Colonic mucosa (tissue), 4 donors: ENCODE data around the gene TNS2. TPM values are rescaled to one million over a fixed set of nuclear protein-coding genes. Genes with fewer than 3 reads are reported as not detected.

Source experiments
- DNase-seq: peaks from one replicate; pipeline ENCODE4 v3.0.0-alpha.2; 2020
- H3K27ac ChIP-seq: fragments of 200-600 bp; one replicate; pipeline ENCODE4 v1.8.0; 2021
- H3K27me3 ChIP-seq: fragments of 200-600 bp; one replicate; pipeline ENCODE4 v1.8.0; 2021
- H3K36me3 ChIP-seq: fragments of 200-600 bp; one replicate; pipeline ENCODE4 v1.8.0; 2021
- H3K4me1 ChIP-seq: fragments of 200-600 bp; one replicate; pipeline ENCODE4 v1.8.0; 2021; ENCODE audit warnings: mild to moderate bottlenecking
- H3K4me3 ChIP-seq: fragments of 200-600 bp; one replicate; pipeline ENCODE4 v1.8.0; 2021
- H3K9ac ChIP-seq, 2 donors: one replicate each; pipeline ENCODE4 v1.7.0; 2013; ENCODE audit warnings: control low read depth in 2 of 2, low read depth in 2 of 2, low read length in 2 of 2
- H3K9me3 ChIP-seq: fragments of 200-600 bp; one replicate; pipeline ENCODE4 v1.8.0; 2021
- intact Hi-C: fragments of 100-400 bp; cut with DNase I; formaldehyde crosslinking; loops from one replicate; pipeline ENCODE4 v1.14.1; 2022
- total RNA-seq, 2 donors: library from RNA; stranded (reverse); fragmentation: NEBNext Ultra II Directional in 1 of 2; extraction: Animal tissue kit (Norgen Biotek cat#: 25700) in 1 of 2; gene quantifications; one replicate each; pipeline ENCODE4 v1.2.1, GENCODE V29; 2021
- TF ChIP-seq, protein P1 (sequence below): fragments of 200-600 bp; IDR thresholded peaks from one replicate; pipeline ENCODE4 v1.8.0; 2022; ENCODE audit warnings: antibody characterized with exemption, mild to moderate bottlenecking
- donor health status: healthy.
- donor health status: DM: no; HTN: no; CAD: no.
- donor health status: DM: no; HTN: no; CAD: no.

Gene TNS2
- total RNA-seq, 2 donors from 2014 or later, result 26.0 to 27.1 TPM

DNA sequence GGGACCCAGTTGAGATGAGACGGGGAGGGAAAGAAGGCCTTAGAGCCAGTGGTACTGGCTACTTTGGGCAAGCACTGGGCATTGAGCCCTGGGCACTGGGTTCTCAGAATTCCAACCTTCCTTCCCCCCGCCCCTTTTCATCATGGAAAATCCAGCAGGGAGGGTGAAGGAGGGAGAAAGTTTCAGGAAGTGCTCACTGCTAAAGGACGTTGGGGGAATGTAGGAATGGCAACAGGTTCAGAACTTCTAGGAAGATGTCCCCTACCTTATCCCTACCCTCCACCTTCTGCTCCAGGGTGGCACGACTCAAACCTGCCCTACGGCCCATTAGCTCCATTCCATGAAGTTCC is 4.2 kb upstream of the TNS2 start:
- H3K9ac ChIP-seq, result peak overlapping the region; percentile 94 to 99
- intact Hi-C loops, result no loop called here
- peak overlapping the region; percentile 89 for H3K27ac ChIP-seq
- peaks cover 16% of the 10 kb centered on the region for H3K4me1 ChIP-seq
- TF ChIP-seq, protein P1, sequence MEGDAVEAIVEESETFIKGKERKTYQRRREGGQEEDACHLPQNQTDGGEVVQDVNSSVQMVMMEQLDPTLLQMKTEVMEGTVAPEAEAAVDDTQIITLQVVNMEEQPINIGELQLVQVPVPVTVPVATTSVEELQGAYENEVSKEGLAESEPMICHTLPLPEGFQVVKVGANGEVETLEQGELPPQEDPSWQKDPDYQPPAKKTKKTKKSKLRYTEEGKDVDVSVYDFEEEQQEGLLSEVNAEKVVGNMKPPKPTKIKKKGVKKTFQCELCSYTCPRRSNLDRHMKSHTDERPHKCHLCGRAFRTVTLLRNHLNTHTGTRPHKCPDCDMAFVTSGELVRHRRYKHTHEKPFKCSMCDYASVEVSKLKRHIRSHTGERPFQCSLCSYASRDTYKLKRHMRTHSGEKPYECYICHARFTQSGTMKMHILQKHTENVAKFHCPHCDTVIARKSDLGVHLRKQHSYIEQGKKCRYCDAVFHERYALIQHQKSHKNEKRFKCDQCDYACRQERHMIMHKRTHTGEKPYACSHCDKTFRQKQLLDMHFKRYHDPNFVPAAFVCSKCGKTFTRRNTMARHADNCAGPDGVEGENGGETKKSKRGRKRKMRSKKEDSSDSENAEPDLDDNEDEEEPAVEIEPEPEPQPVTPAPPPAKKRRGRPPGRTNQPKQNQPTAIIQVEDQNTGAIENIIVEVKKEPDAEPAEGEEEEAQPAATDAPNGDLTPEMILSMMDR, result no peak
- peak overlapping the region; percentile 71 for H3K4me3 ChIP-seq
- H3K36me3 ChIP-seq, result no peaks in the 10 kb centered on the region
- H3K27me3 ChIP-seq, result no peaks in the 10 kb centered on the region
- no peaks in the 10 kb centered on the region for H3K9me3 ChIP-seq
- peak; percentile 30 for DNase-seq

DNA sequence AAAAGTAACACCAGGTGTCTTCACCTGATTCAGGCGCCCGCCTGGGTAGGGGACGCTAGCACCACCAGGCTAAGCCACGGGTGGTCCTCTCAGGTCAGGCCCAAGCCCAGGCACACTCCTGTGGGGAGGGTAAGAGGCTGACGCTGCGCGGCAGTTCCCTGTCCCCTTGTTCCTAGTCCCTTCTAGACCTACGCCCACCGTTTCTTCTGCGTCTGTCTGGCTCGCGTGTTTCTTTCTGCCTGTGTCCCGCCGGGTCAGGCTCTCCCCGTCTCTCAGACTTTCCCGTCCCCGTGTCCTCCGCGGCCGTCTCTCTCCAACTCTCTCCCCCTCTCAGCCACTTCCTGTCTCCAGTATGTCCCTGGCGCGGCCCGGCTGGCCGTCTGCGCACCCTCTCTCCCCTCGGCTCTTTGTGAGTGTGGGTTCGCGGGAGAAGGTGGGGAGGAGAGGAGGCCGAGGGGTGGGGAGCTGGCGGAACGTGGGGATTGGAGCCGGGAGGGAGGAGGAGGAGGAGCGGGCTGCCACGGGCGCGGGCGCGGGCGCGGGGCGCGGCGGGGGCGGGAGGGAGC is 3.1 kb upstream of the TNS2 start:
- Histone ChIP-seq H3K9me3 (no peaks in the 10 kb centered on the region), H3K4me3 (peak overlapping the region; percentile 71), H3K27me3 (no peaks in the 10 kb centered on the region), H3K4me1 (peaks cover 20% of the 10 kb centered on the region), H3K9ac (peak overlapping the region; percentile 94 to 99), H3K36me3 (no peaks in the 10 kb centered on the region), H3K27ac (peak overlapping the region; percentile 89)
- intact Hi-C loops, result no loop called here
- TF ChIP-seq, protein P1, result no peak
- peak; percentile 81 for DNase-seq

DNA sequence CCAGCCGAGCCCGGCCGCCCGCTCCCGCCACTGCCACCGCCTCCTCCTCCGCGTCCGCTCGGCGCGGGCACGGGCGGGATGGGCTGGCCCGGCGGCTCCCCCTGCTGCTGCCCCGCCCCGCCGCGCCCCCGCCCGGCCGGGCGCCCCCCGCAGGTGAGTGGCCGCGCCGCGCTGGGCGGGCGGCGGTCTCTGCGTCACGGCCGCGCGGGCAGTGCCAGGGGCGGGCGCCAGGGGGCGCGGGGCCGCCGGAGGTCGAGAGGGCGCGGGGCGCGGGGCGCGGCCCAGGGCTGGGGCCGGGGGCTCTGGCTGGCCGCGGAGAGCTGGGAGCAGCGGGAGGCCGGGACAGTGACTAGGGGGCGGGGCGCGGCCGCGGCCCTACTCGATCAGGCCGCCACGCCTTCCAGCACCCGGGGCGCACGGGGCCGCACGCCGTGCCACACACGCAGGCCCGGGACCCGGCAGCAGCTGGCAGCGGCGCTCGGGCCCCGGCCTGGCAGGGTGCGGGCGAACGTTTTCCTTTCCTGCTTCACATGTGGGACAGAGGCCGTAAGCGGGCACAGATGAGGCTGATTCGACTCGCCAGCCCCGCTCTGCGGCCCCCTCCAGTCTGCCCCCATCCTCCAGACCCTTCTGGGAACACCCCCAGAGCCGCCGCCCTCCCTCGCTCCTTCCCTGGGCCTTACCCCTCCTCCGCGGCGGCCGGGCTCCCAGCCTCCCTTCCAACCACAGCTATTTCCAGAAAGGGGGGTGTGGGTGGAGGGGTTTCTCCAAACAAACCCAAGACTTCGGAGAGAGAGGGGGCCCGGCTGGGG is 2.4 kb upstream of the TNS2 start:
- TF ChIP-seq, protein P1, result no peak
- H3K27ac ChIP-seq, result peak overlapping the region; percentile 97
- no peaks in the 10 kb centered on the region for H3K27me3 ChIP-seq
- peaks cover 26% of the 10 kb centered on the region for H3K4me1 ChIP-seq
- H3K9ac ChIP-seq, result peak overlapping the region; percentile 87 to 94
- peak overlapping the region; percentile 43 for H3K4me3 ChIP-seq
- DNase-seq, result peak; percentile 74
- no peaks in the 10 kb centered on the region for H3K36me3 ChIP-seq
- H3K9me3 ChIP-seq, result no peaks in the 10 kb centered on the region
- intact Hi-C loops, result no loop called here

DNA sequence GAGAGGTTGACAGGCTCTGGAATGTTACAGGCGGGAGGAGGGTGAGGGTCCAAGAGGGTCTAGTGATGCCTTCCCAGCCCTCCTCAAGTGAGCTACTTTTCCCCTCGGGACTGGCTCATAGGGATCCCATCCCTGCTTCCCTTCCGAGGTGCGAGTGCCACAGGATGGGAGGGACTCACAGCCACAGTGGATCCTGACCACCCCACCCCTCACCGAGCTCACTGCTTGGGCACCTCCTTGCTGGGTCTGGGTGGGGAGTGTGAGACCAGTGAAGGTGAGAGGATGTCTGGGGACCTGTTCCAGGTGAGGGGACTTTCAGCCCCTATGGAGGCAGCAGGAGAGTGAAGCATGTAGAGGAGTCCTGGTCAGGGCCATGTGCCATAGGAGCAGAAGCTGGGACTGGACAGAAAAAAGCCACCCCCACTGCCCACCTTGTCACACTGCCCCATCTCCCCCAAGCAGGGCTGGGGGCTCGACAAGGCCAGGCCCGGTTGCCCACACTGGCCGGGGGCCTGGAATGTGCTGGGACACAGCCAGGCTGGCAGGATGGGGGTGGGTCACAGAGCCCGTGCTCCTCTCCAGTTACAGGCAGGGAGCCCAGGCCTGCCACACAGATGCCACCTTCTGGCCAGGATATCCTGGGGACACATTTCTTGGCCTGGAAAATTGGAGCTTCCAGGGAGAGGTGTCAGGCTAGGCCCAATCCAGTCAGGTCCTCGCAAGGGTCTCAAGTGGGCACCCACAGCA is 1.7 kb upstream of the TNS2 start:
- H3K27ac ChIP-seq, result peak overlapping the region; percentile 97
- no peaks in the 10 kb centered on the region for H3K9me3 ChIP-seq
- DNase-seq, result peak; percentile 74
- H3K9ac ChIP-seq, result peak overlapping the region; percentile 86 to 87
- intact Hi-C loops, result no loop called here
- H3K4me1 ChIP-seq, result peaks cover 32% of the 10 kb centered on the region
- H3K36me3 ChIP-seq, result no peaks in the 10 kb centered on the region
- peak overlapping the region; percentile 43 for H3K4me3 ChIP-seq
- TF ChIP-seq, protein P1, result no peak
- no peaks in the 10 kb centered on the region for H3K27me3 ChIP-seq

DNA sequence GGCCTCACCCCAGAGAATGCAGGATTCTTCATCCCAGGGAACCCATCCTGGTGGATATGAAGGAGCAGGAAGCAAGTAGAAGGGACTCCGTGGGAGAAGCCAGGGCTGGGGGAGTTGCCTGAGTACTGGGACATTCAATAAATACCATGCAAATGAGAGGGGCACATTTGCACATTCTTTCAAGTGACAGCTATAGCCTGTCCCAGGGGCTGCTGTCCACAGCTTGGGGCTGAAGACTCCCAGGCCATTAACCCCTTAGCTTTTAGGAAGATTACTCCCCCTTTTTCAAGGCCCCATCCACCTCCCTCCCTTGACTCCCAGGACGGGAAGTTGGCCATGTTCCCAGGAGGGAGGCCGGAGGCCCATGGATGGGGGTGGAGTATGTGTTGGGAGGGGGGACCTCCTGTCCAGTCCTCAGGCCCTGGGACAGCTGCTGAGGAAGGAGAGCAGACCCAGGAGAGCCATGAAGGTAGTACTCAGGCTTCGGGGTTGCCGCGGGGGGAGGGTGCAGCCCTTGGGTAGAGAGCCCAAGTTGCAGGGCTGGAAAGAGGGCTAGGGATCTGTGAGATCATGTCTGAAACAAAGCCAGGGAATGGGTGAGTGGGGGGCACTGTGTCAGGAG is 974 bp upstream of the TNS2 start:
- intact Hi-C loops, result no loop called here
- Histone ChIP-seq H3K9ac (peak overlapping the region; percentile 86 to 87), H3K27ac (peak overlapping the region; percentile 97), H3K27me3 (no peaks in the 10 kb centered on the region), H3K36me3 (no peaks in the 10 kb centered on the region), H3K4me3 (peak overlapping the region; percentile 15), H3K9me3 (no peaks in the 10 kb centered on the region), H3K4me1 (peaks cover 38% of the 10 kb centered on the region)
- TF ChIP-seq, protein P1, result no peak
- DNase-seq, result peak; percentile 67
